ENCODE data around the gene SLC26A1. TPM values are rescaled to one million over a fixed set of nuclear protein-coding genes. Genes with fewer than 3 reads are reported as not detected.

SLC26A1 gene
- total RNA-seq, 2 experiments from 2014 or later, result not detected

GRCh38 chr4:996030-996996, 3.1 kb upstream of the SLC26A1 start:
- no peaks in the 10 kb centered on the region for H3K36me3 ChIP-seq (ENCODE audit: insufficient read depth, low read length)
- Mint-ChIP-seq H3K27ac (no peak overlapping the region), H3K9me3 (no peaks in the 10 kb centered on the region), H3K27me3 (peaks cover 18% of the 10 kb centered on the region), H3K4me1 (ENCODE audit: low read depth) (peaks cover 16% of the 10 kb centered on the region), H3K4me3 (no peak overlapping the region), H3K36me3 (ENCODE audit: low read depth) (no peaks in the 10 kb centered on the region)
- no peak overlapping the region for H3K27ac ChIP-seq (ENCODE audit: low read depth in 1 of 2, low read length in 2 of 2)
- peaks cover 0 to 11% of the 10 kb centered on the region in 2 experiments for H3K9me3 ChIP-seq (ENCODE audit: control insufficient read depth in 1 of 2, insufficient read depth in 1 of 2, low read length in 2 of 2)
- intact Hi-C loops (cut with DNase I, micrococcal nuclease), result no loop called here
- POLR2A ChIA-PET, result no interaction called here
- peaks cover 32 to 33% of the 10 kb centered on the region in 2 experiments for H3K27me3 ChIP-seq (ENCODE audit: control insufficient read depth in 1 of 2, insufficient read depth in 2 of 2, low read length in 2 of 2)
- ATAC-seq (ENCODE audit: poor library complexity), result no peak
- DNase-seq, result no peak
- H3K4me3 ChIP-seq (ENCODE audit: low read length), result no peak overlapping the region
- CTCF ChIA-PET, result no interaction called here
- TF ChIP-seq CTCF (IDR thresholded peaks at IDR 0.05), result no peak
- H3K4me1 ChIP-seq (ENCODE audit: insufficient read depth, low read length), result peaks cover 15% of the 10 kb centered on the region

GRCh38 chr4:995311-996026, 2.3 kb upstream of the SLC26A1 start:
- no peaks in the 10 kb centered on the region for H3K9me3 Mint-ChIP-seq
- ATAC-seq (ENCODE audit: poor library complexity), result no peak
- no peak for TF ChIP-seq CTCF (IDR thresholded peaks at IDR 0.05)
- no peak overlapping the region for H3K4me3 ChIP-seq (ENCODE audit: low read length)
- H3K27ac ChIP-seq (ENCODE audit: low read depth in 1 of 2, low read length in 2 of 2), result no peak overlapping the region
- H3K27me3 Mint-ChIP-seq, result peaks cover 16% of the 10 kb centered on the region
- peaks cover 15% of the 10 kb centered on the region for H3K4me1 ChIP-seq (ENCODE audit: insufficient read depth, low read length)
- no peaks in the 10 kb centered on the region for H3K36me3 Mint-ChIP-seq (ENCODE audit: low read depth)
- peaks cover 16% of the 10 kb centered on the region for H3K4me1 Mint-ChIP-seq (ENCODE audit: low read depth)
- no peak overlapping the region for H3K27ac Mint-ChIP-seq
- no peak overlapping the region for H3K4me3 Mint-ChIP-seq
- intact Hi-C loops (cut with DNase I, micrococcal nuclease), result no loop called here
- DNase-seq, result no peak
- ChIA-PET CTCF (no interaction called here), POLR2A (no interaction called here)
- peaks cover 0 to 11% of the 10 kb centered on the region in 2 experiments for H3K9me3 ChIP-seq (ENCODE audit: control insufficient read depth in 1 of 2, insufficient read depth in 1 of 2, low read length in 2 of 2)
- H3K36me3 ChIP-seq (ENCODE audit: insufficient read depth, low read length), result peaks cover 2% of the 10 kb centered on the region
- H3K27me3 ChIP-seq (ENCODE audit: control insufficient read depth in 1 of 2, insufficient read depth in 2 of 2, low read length in 2 of 2), result peaks cover 23 to 25% of the 10 kb centered on the region in 2 experiments

- DNase-seq (no peak), ATAC-seq (ENCODE audit: poor library complexity) (no peak)
- Mint-ChIP-seq H3K9me3 (no peaks in the 10 kb centered on the region), H3K4me1 (ENCODE audit: low read depth) (no peaks in the 10 kb centered on the region), H3K27ac (no peak overlapping the region), H3K27me3 (no peaks in the 10 kb centered on the region), H3K36me3 (ENCODE audit: low read depth) (no peaks in the 10 kb centered on the region), H3K4me3 (no peak overlapping the region)
- H3K4me3 ChIP-seq (ENCODE audit: low read length), result no peak overlapping the region
- peaks cover 10% of the 10 kb centered on the region for H3K4me1 ChIP-seq (ENCODE audit: insufficient read depth, low read length)
- H3K36me3 ChIP-seq (ENCODE audit: insufficient read depth, low read length), result peaks cover 6% of the 10 kb centered on the region
- no peak overlapping the region for H3K27ac ChIP-seq (ENCODE audit: low read depth in 1 of 2, low read length in 2 of 2)
- CTCF ChIA-PET, result no interaction called here
- peaks cover under 1 to 3% of the 10 kb centered on the region in 2 experiments for H3K27me3 ChIP-seq (ENCODE audit: control insufficient read depth in 1 of 2, insufficient read depth in 2 of 2, low read length in 2 of 2)
- intact Hi-C loops (cut with DNase I, micrococcal nuclease), result no loop called here
- TF ChIP-seq CTCF (IDR thresholded peaks at IDR 0.05), result no peak
- peaks cover 0 to under 1% of the 10 kb centered on the region in 2 experiments for H3K9me3 ChIP-seq (ENCODE audit: control insufficient read depth in 1 of 2, insufficient read depth in 1 of 2, low read length in 2 of 2)
- POLR2A ChIA-PET, result no interaction called here
Measured at GRCh38 chr4:992297-993110, 700 bp downstream of the SLC26A1 start.

Measured in CD4-positive, alpha-beta T cell (primary cell).